H9 (cell line): ENCODE data around the gene LNX2. TPM values are rescaled to one million over a fixed set of nuclear protein-coding genes. Genes with fewer than 3 reads are reported as not detected.
A peak's percentile ranks its signal among the peaks of the same experiment; 100 is the strongest.

Experiments used
- DNase-seq: peaks from one replicate; pipeline ENCODE4 v3.0.0-alpha.2; 2017
- H2AFZ ChIP-seq: one replicate; pipeline ENCODE4 v1.6.1; 2013; ENCODE audit warnings: mild to moderate bottlenecking, low read length, control low read depth, moderate library complexity
- H2AK5ac ChIP-seq: 2 replicates; pipeline ENCODE4 v1.6.1; 2013; ENCODE audit warnings: low read length, control low read depth, mixed read lengths; ENCODE audit not compliant: insufficient read length
- H2BK120ac ChIP-seq: one replicate; pipeline ENCODE4 v1.6.1; 2013; ENCODE audit warnings: low read depth, mild to moderate bottlenecking, low read length, control low read depth, inconsistent platforms; ENCODE audit not compliant: poor library complexity, severe bottlenecking
- H2BK12ac ChIP-seq: 2 replicates; pipeline ENCODE4 v1.6.1; 2013; ENCODE audit warnings: low read length, control low read depth, mixed read lengths, low read depth; ENCODE audit not compliant: insufficient read length
- H2BK15ac ChIP-seq: 2 replicates; pipeline ENCODE4 v1.6.1; 2013; ENCODE audit warnings: low read depth, low read length, control low read depth
- H2BK20ac ChIP-seq: one replicate; pipeline ENCODE4 v1.6.1; 2013; ENCODE audit warnings: low read depth, mild to moderate bottlenecking, low read length, control low read depth, inconsistent platforms; ENCODE audit not compliant: poor library complexity, severe bottlenecking
- H2BK5ac ChIP-seq: 2 replicates; pipeline ENCODE4 v1.6.1; 2013; ENCODE audit warnings: low read length, control low read depth, mixed read lengths; ENCODE audit not compliant: insufficient read length
- H3K14ac ChIP-seq: 2 replicates; pipeline ENCODE4 v1.6.1; 2013; ENCODE audit warnings: low read length, control low read depth; ENCODE audit not compliant: insufficient read depth
- H3K18ac ChIP-seq: 2 replicates; pipeline ENCODE4 v1.6.1; 2013; ENCODE audit warnings: low read depth, mild to moderate bottlenecking, mixed read lengths, low read length, control low read depth; ENCODE audit not compliant: insufficient read length
- H3K23ac ChIP-seq: 2 replicates; pipeline ENCODE4 v1.6.1; 2013; ENCODE audit warnings: low read length, control low read depth, mixed read lengths, low read depth; ENCODE audit not compliant: insufficient read length
- H3K23me2 ChIP-seq: 2 replicates; pipeline ENCODE4 v1.6.1; 2013; ENCODE audit warnings: low read depth, mild to moderate bottlenecking, mixed read lengths, low read length, control low read depth; ENCODE audit not compliant: insufficient read length, poor library complexity, severe bottlenecking
- H3K27ac ChIP-seq: 2 replicates; pipeline ENCODE4 v1.5.1; 2013; ENCODE audit warnings: low read length, control low read depth, mixed read lengths, low read depth; ENCODE audit not compliant: insufficient read length
- H3K27me3 ChIP-seq: 2 replicates; pipeline ENCODE4 v1.6.1; 2013; ENCODE audit warnings: low read length, control low read depth, inconsistent platforms; ENCODE audit not compliant: insufficient read depth
- H3K4ac ChIP-seq: 2 replicates; pipeline ENCODE4 v1.6.1; 2013; ENCODE audit warnings: low read depth, mild to moderate bottlenecking, control low read depth, inconsistent platforms, low read length, moderate library complexity
- H3K4me1 ChIP-seq: 2 replicates; pipeline ENCODE4 v1.6.1; 2013; ENCODE audit warnings: low read length, control low read depth, inconsistent platforms; ENCODE audit not compliant: insufficient read depth
- H3K4me2 ChIP-seq: 2 replicates; pipeline ENCODE4 v1.6.1; 2013; ENCODE audit warnings: low read length, control low read depth, mixed read lengths; ENCODE audit not compliant: insufficient read length, insufficient read depth
- H3K56ac ChIP-seq: 2 replicates; pipeline ENCODE4 v1.6.1; 2013; ENCODE audit warnings: low read depth, mild to moderate bottlenecking, mixed read lengths, low read length, control low read depth; ENCODE audit not compliant: insufficient read length
- H3K79me1 ChIP-seq: 2 replicates; pipeline ENCODE4 v1.6.1; 2013; ENCODE audit warnings: low read depth, mild to moderate bottlenecking, moderate library complexity, low read length, control low read depth, inconsistent platforms; ENCODE audit not compliant: insufficient read depth, poor library complexity, severe bottlenecking
- H3K79me2 ChIP-seq: 2 replicates; pipeline ENCODE4 v1.6.1; 2013; ENCODE audit warnings: low read length, control low read depth, inconsistent platforms; ENCODE audit not compliant: insufficient read depth
- H3K9ac ChIP-seq: 2 replicates; pipeline ENCODE4 v1.6.1; 2013; ENCODE audit warnings: low read length, control low read depth, mixed read lengths; ENCODE audit not compliant: insufficient read length; ENCODE audit errors: extremely low read depth
- H3K9me3 ChIP-seq: one replicate; pipeline ENCODE4 v1.6.1; 2013; ENCODE audit warnings: low read depth, low read length, inconsistent platforms; ENCODE audit not compliant: control insufficient read depth
- H3T11ph ChIP-seq: one replicate; pipeline ENCODE4 v1.6.1; 2013; ENCODE audit warnings: mild to moderate bottlenecking, low read length, control low read depth, inconsistent platforms
- H4K20me1 ChIP-seq: one replicate; pipeline ENCODE4 v1.6.1; 2013; ENCODE audit not compliant: control insufficient read depth, insufficient read length, insufficient read depth
- H4K5ac ChIP-seq: 2 replicates; pipeline ENCODE4 v1.6.1; 2013; ENCODE audit warnings: low read depth, mild to moderate bottlenecking, mixed read lengths, low read length, control low read depth; ENCODE audit not compliant: insufficient read length
- H4K8ac ChIP-seq: replicated peaks from 2 replicates; pipeline ENCODE4 v1.6.1; 2013; ENCODE audit warnings: low read length, control low read depth, mixed read lengths, low read depth; ENCODE audit not compliant: insufficient read length
- H4K91ac ChIP-seq: 2 replicates; pipeline ENCODE4 v1.6.1; 2013; ENCODE audit warnings: low read depth, mild to moderate bottlenecking, moderate library complexity, mixed read lengths, low read length, control low read depth; ENCODE audit not compliant: insufficient read length
- H3K27ac Mint-ChIP-seq, 3 experiments: 2 replicates in 2 of 3; 3 replicates in 1 of 3; pipeline ENCODE4 v1.8.0; 2020 to 2021; ENCODE audit warnings: mixed read lengths in 3 of 3, mild to moderate bottlenecking in 1 of 3, moderate library complexity in 1 of 3
- H3K27me3 Mint-ChIP-seq: 2 replicates; pipeline ENCODE4 v1.8.0; 2021; ENCODE audit warnings: low read depth, mild to moderate bottlenecking, moderate library complexity, mixed read lengths
- H3K36me3 Mint-ChIP-seq, 3 experiments: 2 replicates in 2 of 3; 3 replicates in 1 of 3; pipeline ENCODE4 v1.8.0; 2020 to 2021; ENCODE audit warnings: low read depth in 3 of 3, mixed read lengths in 3 of 3; ENCODE audit not compliant: insufficient read depth in 1 of 3
- H3K4me1 Mint-ChIP-seq, 2 experiments: 2 replicates each; pipeline ENCODE4 v1.8.0; 2020; ENCODE audit warnings: mixed read lengths in 2 of 2
- H3K4me3 Mint-ChIP-seq, 2 experiments: 2 replicates in 1 of 2; 3 replicates in 1 of 2; pipeline ENCODE4 v1.8.0; 2020 to 2021; ENCODE audit warnings: mild to moderate bottlenecking in 2 of 2, mixed read lengths in 2 of 2, moderate library complexity in 1 of 2
- H3K9me3 Mint-ChIP-seq, 2 experiments: 2 replicates in 1 of 2; 3 replicates in 1 of 2; pipeline ENCODE4 v1.8.0; 2020; ENCODE audit warnings: mild to moderate bottlenecking in 2 of 2, mixed read lengths in 2 of 2, moderate library complexity in 1 of 2
- CTCF ChIP-seq: fragments of 200-600 bp; sonication (generic); conservative IDR thresholded peaks from 3 replicates; pipeline ENCODE4 v1.8.0; 2021; ENCODE audit warnings: antibody characterized with exemption, mild to moderate bottlenecking
- WGBS: extraction: QIAGEN DNeasy Blood & Tissue Kit; methylation state at CpG from one replicate; pipeline ENCODE4 v1.1.7; 2013; ENCODE audit warnings: missing lambda C conversion rate, low lambda C conversion rate, mixed read lengths; ENCODE audit not compliant: insufficient read length; ENCODE audit errors: extremely low coverage; 5-methylcytosine and 5-hydroxymethylcytosine counted together
- long read RNA-seq: library from polyadenylated mRNA; unstranded; transcript quantifications from one replicate; pipeline ENCODE4 v2.0.0, GENCODE V29; 2020
- total RNA-seq: library from RNA; stranded (reverse); gene quantifications from 2 replicates; pipeline ENCODE4 v1.2.1, GENCODE V29; 2021

Gene LNX2
- total RNA-seq, result 11.6 and 12.4 TPM in 2 replicates
- long read RNA-seq, full-length matches to known transcripts, result 2 of 8 reads
- long read RNA-seq, partial matches to known transcripts, result 3 of 8 reads
- long read RNA-seq, other reads (novel, unspliced or antisense), result 3 of 8 reads

GRCh38 chr13:27620377-27621115, at the start of gene LNX2:
TSS of gene LNX2 (minus strand) at chr13:27620529. CDS start at chr13:27581703, 38,826 bp downstream.
- peak within 1 kb of the TSS; percentile 90 for H4K5ac ChIP-seq
- peak within 1 kb of the TSS; percentile 72 for H3K9ac ChIP-seq
- peak within 1 kb of the TSS; percentile 74 for H2BK120ac ChIP-seq
- no peaks in the 10 kb centered on the region for H3K9me3 ChIP-seq
- H3K14ac ChIP-seq, result peak within 1 kb of the TSS; percentile 98
- H3K23ac ChIP-seq, result no peak within 1 kb of the TSS
- H3K79me2 ChIP-seq, result peaks cover 28% of the 10 kb centered on the region; the same call in 1 of the 2 replicates
- no peak within 1 kb of the TSS for H2BK20ac ChIP-seq
- H3K27ac Mint-ChIP-seq, result peak within 1 kb of the TSS; percentile 97 to 99 (median 98)
- no peaks in the 10 kb centered on the region for H3K27me3 ChIP-seq
- H3K27ac ChIP-seq, result peak within 1 kb of the TSS; percentile 89
- no peak within 1 kb of the TSS; the same call in 1 of the 2 replicates for H3K4ac ChIP-seq
- peak within 1 kb of the TSS; percentile 91 for H3K4me2 ChIP-seq
- peak within 1 kb of the TSS; percentile 86 for H2BK12ac ChIP-seq
- H3K4me1 ChIP-seq, result peaks cover 9% of the 10 kb centered on the region; the same call in 1 of the 2 replicates
- H3K79me1 ChIP-seq, result no peaks in the 10 kb centered on the region
- no peaks in the 10 kb centered on the region for H3K9me3 Mint-ChIP-seq
- no peak within 1 kb of the TSS for H3K56ac ChIP-seq
- peak within 1 kb of the TSS; percentile 74 for H2BK5ac ChIP-seq
- no peaks in the 10 kb centered on the region for H4K20me1 ChIP-seq
- H3K4me1 Mint-ChIP-seq, result peaks cover 48 to 55% of the 10 kb centered on the region in 2 experiments
- peaks cover 23 to 29% (median 28%) of the 10 kb centered on the region in 3 experiments for H3K36me3 Mint-ChIP-seq
- no peak within 1 kb of the TSS for H4K91ac ChIP-seq
- no peaks in the 10 kb centered on the region; the same call in 1 of the 2 replicates for H3K27me3 Mint-ChIP-seq
- H3K23me2 ChIP-seq, result peaks cover 15% of the 10 kb centered on the region
- no peak within 1 kb of the TSS for H2AFZ ChIP-seq
- no peak for TF ChIP-seq CTCF
- no peak within 1 kb of the TSS for H4K8ac ChIP-seq
- peak within 1 kb of the TSS; percentile 91 to 100 for H3K4me3 Mint-ChIP-seq
- no peak within 1 kb of the TSS for H3T11ph ChIP-seq
- peak; percentile 98 for DNase-seq
- no CpG with 5 or more reads among the region's 79 CpGs for WGBS
- peak within 1 kb of the TSS; percentile 98 for H3K18ac ChIP-seq
- H2AK5ac ChIP-seq, result no peak within 1 kb of the TSS
- H2BK15ac ChIP-seq, result no peak within 1 kb of the TSS
